GM12873 (cell line): Measurements from ENCODE around the gene ASCC1.

Source experiments
- TF ChIP-seq, protein P1 (sequence below): IDR thresholded peaks from 2 replicates; pipeline ENCODE4 v1.5.1; 2012; ENCODE audit warnings: low read depth, mild to moderate bottlenecking, moderate library complexity, low read length, control low read depth; ENCODE audit not compliant: insufficient read depth; ENCODE audit errors: missing control alignments

ASCC1 gene

DNA sequence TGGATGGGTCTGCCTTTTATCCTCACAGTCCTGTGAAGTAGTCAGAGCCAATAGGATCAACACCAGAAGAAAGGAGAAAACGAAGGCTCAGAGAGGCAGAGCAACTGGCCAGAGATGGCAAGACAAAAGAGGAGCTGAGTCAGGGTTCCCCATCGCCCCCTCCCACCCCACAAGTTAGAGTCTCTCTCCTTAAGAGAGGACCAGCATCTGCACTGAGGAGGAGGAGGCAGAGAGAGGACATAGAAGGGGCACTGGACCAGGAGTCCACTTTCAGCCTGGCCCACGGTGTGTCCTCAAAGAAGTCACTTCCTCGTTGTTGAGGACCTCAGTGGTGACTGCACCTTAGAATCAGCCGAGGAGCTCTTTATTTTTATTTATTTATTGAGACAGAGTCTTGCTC is 139.3 kb downstream of the ASCC1 start:
- TF ChIP-seq, protein P1, sequence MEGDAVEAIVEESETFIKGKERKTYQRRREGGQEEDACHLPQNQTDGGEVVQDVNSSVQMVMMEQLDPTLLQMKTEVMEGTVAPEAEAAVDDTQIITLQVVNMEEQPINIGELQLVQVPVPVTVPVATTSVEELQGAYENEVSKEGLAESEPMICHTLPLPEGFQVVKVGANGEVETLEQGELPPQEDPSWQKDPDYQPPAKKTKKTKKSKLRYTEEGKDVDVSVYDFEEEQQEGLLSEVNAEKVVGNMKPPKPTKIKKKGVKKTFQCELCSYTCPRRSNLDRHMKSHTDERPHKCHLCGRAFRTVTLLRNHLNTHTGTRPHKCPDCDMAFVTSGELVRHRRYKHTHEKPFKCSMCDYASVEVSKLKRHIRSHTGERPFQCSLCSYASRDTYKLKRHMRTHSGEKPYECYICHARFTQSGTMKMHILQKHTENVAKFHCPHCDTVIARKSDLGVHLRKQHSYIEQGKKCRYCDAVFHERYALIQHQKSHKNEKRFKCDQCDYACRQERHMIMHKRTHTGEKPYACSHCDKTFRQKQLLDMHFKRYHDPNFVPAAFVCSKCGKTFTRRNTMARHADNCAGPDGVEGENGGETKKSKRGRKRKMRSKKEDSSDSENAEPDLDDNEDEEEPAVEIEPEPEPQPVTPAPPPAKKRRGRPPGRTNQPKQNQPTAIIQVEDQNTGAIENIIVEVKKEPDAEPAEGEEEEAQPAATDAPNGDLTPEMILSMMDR, result no peak

DNA sequence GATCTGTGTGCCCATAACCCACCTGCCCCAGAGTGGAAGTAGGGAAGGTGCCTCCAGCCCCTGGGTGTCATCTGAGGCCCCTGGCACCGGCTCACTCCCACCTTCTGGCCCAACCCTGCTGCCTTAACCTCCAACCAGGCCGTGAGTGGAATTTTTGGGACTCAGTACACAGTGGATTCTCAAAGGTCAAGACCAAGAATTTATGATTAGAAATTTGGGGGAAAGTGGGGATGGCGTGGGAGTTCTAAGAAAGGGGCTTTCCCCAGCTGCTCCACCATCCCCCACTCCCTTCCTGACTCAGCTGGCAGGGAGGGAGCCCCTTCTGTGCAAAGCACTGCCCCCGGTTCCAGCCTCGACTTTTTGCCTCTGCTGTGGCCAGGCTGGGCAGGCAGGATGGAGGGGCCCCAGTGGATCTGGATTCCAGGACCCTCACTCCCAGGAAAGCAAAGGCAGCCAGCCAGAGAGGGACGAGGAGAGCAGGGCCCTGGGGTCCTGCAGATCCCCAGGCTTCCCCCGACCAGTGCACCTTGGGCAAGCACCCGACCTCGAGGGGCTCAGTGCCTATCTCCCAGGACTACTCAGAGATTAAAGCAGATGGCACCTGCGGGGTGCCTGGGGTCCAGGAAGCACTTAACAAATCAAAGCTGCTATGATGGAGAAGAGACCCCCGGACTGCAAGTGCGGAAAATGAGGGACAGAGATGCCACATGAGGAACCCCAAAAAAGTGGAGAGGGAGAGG is 140.5 kb downstream of the ASCC1 start:
- TF ChIP-seq, protein P1, result no peak

DNA sequence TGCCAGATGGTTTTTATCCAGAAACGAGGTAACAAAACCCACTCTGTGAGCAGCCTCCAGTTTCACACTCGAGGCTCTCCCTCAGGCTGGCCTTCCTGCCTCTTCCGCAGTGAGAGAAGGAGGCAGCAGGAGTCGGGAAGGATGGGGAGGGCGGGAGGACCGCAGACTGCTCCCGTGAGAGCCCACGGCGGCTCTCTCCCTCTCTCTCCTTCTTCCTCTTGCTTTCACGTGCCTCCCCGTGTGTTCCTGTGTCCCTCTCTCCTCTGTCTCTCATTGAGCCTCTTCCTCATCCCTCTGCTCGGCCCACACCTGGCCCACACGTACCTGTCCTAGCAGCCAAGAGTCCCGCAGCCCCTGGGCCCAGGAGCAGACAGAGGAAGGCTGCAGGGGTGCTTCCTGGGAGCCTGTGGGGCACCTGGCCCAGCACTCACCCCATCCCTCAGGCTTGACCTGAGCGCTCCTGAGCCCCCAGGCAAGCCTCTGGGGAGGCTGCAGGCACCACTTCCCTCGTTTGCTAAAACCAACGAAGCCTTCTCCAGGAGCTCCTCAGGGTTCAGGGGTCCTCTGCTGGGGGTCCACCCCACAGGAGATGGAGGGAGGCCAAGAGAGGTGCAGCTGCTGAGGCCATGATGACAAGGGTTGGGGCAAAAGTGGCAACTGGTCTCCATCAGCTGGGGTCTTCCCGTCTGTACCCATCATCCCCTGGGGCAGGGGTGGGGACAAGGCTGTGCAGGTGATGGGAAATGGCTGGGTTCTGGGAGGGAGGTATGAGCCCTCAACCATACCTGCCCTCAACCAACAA is 141.3 kb downstream of the ASCC1 start:
- TF ChIP-seq, protein P1, result no peak

DNA sequence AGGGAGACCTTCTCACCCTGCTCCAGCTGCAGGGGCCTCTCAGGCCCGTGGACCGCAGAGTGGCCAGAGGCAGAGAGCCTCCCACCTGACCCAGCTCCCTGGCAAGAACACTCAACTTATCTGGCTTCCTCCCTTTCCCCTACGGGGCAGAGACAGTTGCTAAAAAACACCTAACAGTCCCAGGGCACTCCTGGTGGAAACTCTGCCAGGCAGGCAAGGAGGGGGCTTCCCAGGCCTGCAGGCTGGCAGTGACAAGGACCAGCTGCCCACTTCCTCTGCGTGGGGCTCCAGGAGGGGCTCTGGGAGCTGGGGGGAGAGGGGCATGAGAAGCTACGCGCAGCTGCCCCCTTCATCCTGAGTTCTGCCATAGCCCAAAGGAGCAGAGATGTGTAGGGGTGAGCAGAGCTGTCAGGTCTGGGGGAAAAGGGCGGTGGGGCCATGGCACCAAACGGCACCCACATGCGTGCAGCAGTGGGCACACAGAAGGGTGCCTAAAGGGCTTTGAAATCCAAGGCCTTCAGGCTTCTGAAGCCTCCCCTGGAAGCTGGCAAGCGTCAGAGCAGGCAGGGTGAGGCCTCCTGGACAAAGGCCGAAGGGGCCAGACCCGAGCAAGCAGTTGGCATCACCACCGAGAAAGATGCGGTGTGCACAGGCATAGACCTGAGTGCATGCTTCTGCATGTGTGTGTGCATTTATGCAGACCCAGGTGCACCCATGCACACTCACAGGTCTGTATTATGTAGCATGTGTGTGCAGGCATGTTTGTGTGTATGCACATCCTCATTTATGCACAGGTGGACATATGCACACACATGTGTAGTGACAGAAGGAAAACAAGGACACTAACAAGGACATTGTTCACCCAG is 142.1 kb downstream of the ASCC1 start:
- TF ChIP-seq, protein P1, result no peak

DNA sequence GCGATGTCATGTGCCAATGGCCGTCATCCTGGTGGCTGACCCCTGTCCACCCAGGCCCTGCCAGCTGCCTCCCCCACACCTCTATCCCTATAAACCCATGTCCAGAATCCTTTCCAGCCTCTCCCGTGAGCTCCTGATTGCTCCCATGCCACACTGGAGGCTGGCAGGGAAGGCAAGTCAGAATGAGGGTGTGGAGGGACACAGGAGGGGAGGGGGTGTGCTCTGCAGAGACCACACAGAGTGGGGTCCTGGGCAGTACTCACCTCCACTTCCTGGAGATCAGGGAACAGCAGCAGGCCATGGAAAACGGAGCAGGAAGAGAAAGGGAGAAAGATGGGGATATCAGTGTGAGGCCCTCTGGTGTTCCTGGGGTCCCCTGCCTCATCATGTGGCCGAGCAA is 143.4 kb downstream of the ASCC1 start:
- TF ChIP-seq, protein P1, result no peak

DNA sequence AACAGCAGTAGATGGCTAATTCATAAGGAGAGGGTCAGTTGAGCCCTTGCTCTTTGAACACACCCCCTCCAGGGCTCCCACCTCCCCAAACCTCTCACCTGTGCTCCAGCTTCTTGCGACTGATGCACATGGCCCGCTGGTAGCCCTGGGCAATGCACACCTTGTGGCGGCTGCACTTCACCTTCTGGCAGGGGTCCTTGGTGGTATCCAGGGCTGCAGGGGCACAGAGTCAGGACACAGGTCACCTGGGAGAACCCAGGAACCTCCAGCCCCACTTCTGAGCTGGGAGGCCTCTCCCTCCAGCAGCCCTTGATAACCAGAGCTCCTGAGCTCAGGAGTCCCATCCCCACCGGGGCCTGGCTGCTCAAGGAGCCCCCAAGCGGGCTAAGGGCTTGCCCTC is 144.0 kb downstream of the ASCC1 start:
- TF ChIP-seq, protein P1, result no peak

DNA sequence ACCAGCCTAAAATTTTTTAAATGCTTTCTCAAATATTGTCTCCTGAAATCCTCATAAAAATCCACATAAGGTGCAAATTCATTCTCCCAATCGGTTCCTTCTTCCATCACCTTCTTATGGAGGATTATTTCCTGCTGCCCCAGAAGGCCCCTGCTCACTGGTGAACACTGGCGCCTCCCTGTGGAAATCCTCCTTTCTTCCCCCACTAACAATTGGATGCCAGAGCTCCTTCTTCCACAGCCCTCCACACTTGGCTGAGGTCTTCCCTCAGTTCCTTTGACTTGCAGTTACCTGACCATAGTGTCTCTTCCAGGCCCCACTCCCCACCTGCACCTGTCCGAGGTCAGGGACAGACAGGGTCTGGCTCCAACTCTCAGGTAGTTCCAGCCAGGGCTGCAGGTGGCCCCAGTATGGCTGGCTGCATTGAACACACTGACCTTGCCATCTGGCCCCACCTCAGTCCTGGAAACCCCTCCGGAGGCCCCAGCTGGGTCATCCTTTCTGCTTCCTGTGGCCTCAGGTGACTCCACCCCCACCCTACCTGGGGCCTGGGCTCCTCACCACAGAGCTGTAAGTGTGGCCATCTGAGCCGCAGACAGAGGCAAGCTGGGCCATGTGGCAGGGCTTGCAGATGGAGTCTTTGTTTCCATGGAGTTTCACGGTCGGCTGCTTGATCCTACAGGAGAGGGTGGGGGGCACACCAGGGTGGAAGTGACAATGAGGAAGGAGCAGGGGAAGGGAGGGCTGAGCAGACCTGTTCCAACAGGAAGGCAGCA is 146.1 kb downstream of the ASCC1 start:
- TF ChIP-seq, protein P1, result peak; percentile 40
